K562 (cell line): Measurements from ENCODE around the gene UBE3D. TPM values are rescaled to one million over a fixed set of nuclear protein-coding genes. Genes with fewer than 3 reads are reported as not detected.

ENCODE experiments used
- ATAC-seq: fragments of 200-7000 bp; cut with Tn5 transposase; 3 replicates; pipeline ENCODE4 v1.9.1; 2020; ENCODE audit warnings: moderate library complexity
- BruUV-seq: library from RNA; stranded (reverse); fragments of 400-500 nt; replicated peaks from 2 replicates; lab custom pipeline; 2021; lab: Mats Ljungman, UMichigan
- CTCF ChIA-PET: fragments of 300-600 bp; formaldehyde crosslinking; extraction: SDS; loops from one replicate; lab custom pipeline; 2021; ENCODE audit warnings: low intra/inter-chr PET ratio; lab: Yijun Ruan, JAX
- POLR2A ChIA-PET: fragments of 300-600, 350-650 bp; sonication (Branson Sonifier 250); formaldehyde crosslinking; extraction: SDS; loops from one replicate; lab custom pipeline; 2021; ENCODE audit warnings: antibody characterized with exemption, inconsistent platforms; lab: Yijun Ruan, JAX
- DNase-seq, 4 experiments: peaks; one replicate each; pipeline versions ENCODE4 v3.0.0 to v3.0.0-alpha.2; 2011 to 2018; ENCODE audit warnings: low spot score in 3 of 4, mixed read lengths in 3 of 4; ENCODE audit errors: extremely low read depth in 1 of 4
- FAIRE-seq: peaks from 2 replicates; lab custom pipeline; 2011; peaks lifted over from hg19 to GRCh38; lab: Jason Lieb, UNC
- H2AFZ ChIP-seq: 2 replicates; pipeline ENCODE4 v1.6.0; 2011; ENCODE audit warnings: low read depth, low read length, control low read depth, inconsistent platforms
- H3K27ac ChIP-seq: fragments of 200-600 bp; 3 replicates; pipeline ENCODE4 v1.8.0; 2011; ENCODE audit warnings: low read depth, mild to moderate bottlenecking, control low read depth, inconsistent platforms, low read length, moderate library complexity, mixed read lengths; ENCODE audit errors: extremely low read depth
- H3K27me3 ChIP-seq, 2 experiments: fragments of 300-600 bp in 1 of 2; 2 replicates in 1 of 2; 3 replicates in 1 of 2; pipeline versions ENCODE4 v1.6.0 to v1.8.0; 2011; ENCODE audit warnings: inconsistent platforms in 2 of 2, low read length in 2 of 2, mild to moderate bottlenecking in 1 of 2, mixed read lengths in 1 of 2, moderate library complexity in 1 of 2; ENCODE audit not compliant: control insufficient read depth in 2 of 2, insufficient read depth in 2 of 2
- H3K36me3 ChIP-seq: fragments of 300-600 bp; 3 replicates; pipeline ENCODE4 v1.8.0; 2011; ENCODE audit warnings: mild to moderate bottlenecking, low read length, inconsistent platforms; ENCODE audit not compliant: control insufficient read depth, insufficient read depth
- H3K4me1 ChIP-seq, 2 experiments: fragments of 200-600 bp in 1 of 2; replicated peaks in 1 of 2; 2 replicates in 1 of 2; 3 replicates in 1 of 2; pipeline versions ENCODE4 v1.5.1 to v1.8.0; 2011; ENCODE audit warnings: inconsistent platforms in 2 of 2, low read length in 2 of 2, mild to moderate bottlenecking in 1 of 2, mixed read lengths in 1 of 2, moderate library complexity in 1 of 2; ENCODE audit not compliant: control insufficient read depth in 2 of 2, insufficient read depth in 2 of 2
- H3K4me2 ChIP-seq: 2 replicates; pipeline ENCODE4 v1.6.1; 2011; ENCODE audit warnings: low read length, control low read depth, inconsistent platforms, mixed read lengths; ENCODE audit not compliant: insufficient read depth
- H3K4me3 ChIP-seq: fragments of 200-600 bp; sonication (generic), shearing (Covaris generic); 2 replicates; pipeline ENCODE4 v1.5.1; 2016; ENCODE audit warnings: control low read depth, inconsistent platforms
- H3K79me2 ChIP-seq: fragments of 200-600 bp; 3 replicates; pipeline ENCODE4 v1.8.0; 2011; ENCODE audit warnings: low read length, inconsistent platforms; ENCODE audit not compliant: control insufficient read depth, insufficient read depth
- H3K9ac ChIP-seq, 2 experiments: 2 replicates each; pipeline versions ENCODE4 v1.6.0 to v1.6.1; 2011; ENCODE audit warnings: low read depth in 2 of 2, low read length in 2 of 2, control low read depth in 1 of 2, inconsistent platforms in 1 of 2, mild to moderate bottlenecking in 1 of 2, mixed read lengths in 1 of 2; ENCODE audit not compliant: insufficient read depth in 1 of 2
- H3K9me1 ChIP-seq: one replicate; pipeline ENCODE4 v1.6.0; 2011; ENCODE audit warnings: inconsistent platforms, mild to moderate bottlenecking, low read length, moderate library complexity; ENCODE audit not compliant: control insufficient read depth, insufficient read depth
- H3K9me3 ChIP-seq: replicated peaks from 2 replicates; pipeline ENCODE4 v1.5.1; 2011; ENCODE audit warnings: low read depth, low read length, inconsistent platforms; ENCODE audit not compliant: control insufficient read depth, insufficient read depth
- H4K20me1 ChIP-seq: replicated peaks from 2 replicates; pipeline ENCODE4 v1.6.1; 2011; ENCODE audit warnings: low read length, inconsistent platforms, mixed read lengths; ENCODE audit not compliant: control insufficient read depth, insufficient read depth
- HMGXB4 ChIP-seq: sonication (generic); formaldehyde crosslinking; IDR thresholded peaks from 2 replicates; pipeline ENCODE4 v1.8.1; 2023; ENCODE audit warnings: mild to moderate bottlenecking, missing genetic modification reagents
- PKNOX1 ChIP-seq: fragments of 450-650 bp; IDR thresholded peaks from 2 replicates; pipeline ENCODE4 v1.6.1; 2016
- WGBS: fragments of 100-300 bp; shearing (Covaris generic); methylation state at CpG from one replicate; pipeline ENCODE4 v1.1.6; 2016; ENCODE audit warnings: low coverage, mixed read lengths; ENCODE audit not compliant: insufficient coverage; ENCODE audit errors: missing lambda C conversion rate; 5-methylcytosine and 5-hydroxymethylcytosine counted together
- in situ Hi-C: fragments of 300-500 bp; cut with MboI; formaldehyde crosslinking; loops from 4 replicates; pipeline ENCODE4 v1.15.0; 2018; ENCODE audit warnings: inconsistent platforms, mixed read lengths
- intact Hi-C: fragments of 100-400 bp; cut with micrococcal nuclease; formaldehyde crosslinking; loops from 2 replicates; pipeline ENCODE4 v1.14.2; 2022
- polyA plus RNA-seq, 8 experiments: library from polyadenylated mRNA; depleted of rRNA in 4 of 8; stranded (reverse) in 5 of 8; unstranded in 3 of 8; fragments of >200 nt; fragmentation: Nextera tagmentation in 2 of 8; fragmentation: Illumina TruSeq in 1 of 8; extraction: Ambion mirVana in 2 of 8; extraction: Trizol in 1 of 8; gene quantifications; 2 replicates each; pipeline versions ENCODE4 v1.2.1 to v1.2.3, GENCODE V29; 2011 to 2014; ENCODE audit warnings: inconsistent platforms in 1 of 8, missing spikeins in 1 of 8
- total RNA-seq, 7 experiments: library from RNA; depleted of rRNA in 6 of 7; stranded (reverse); fragments of >200 nt in 6 of 7; fragmentation: Illumina TruSeq in 2 of 7; extraction: Trizol in 2 of 7; gene quantifications; 2 replicates each; pipeline versions ENCODE4 v1.2.1 to v1.2.3, GENCODE V29; 2011 to 2021; ENCODE audit warnings: low replicate concordance in 1 of 7

UBE3D gene
- total and polyA plus RNA-seq, 9 of the 15 experiments (the other 6 are each of a cell fraction or from before 2014, with no cell fraction given): 9.4 to 17.6 (median 11.9) TPM

- TF ChIP-seq PKNOX1: peak; percentile 16; the same call in 1 of the 2 replicates
These were observed 21.4 kb downstream of the UBE3D start (continued) for GRCh38 chr6:83044091-83044768.

GRCh38 chr6:83042467-83043053, 23.1 kb downstream of the UBE3D start:
- H3K4me2 ChIP-seq: no peak overlapping the region
- no peak overlapping the region for H3K27ac ChIP-seq
- peaks cover 9% of the 10 kb centered on the region; the same call in 1 of the 3 replicates for H3K36me3 ChIP-seq
- H4K20me1 ChIP-seq: no peaks in the 10 kb centered on the region
- H2AFZ ChIP-seq: no peak overlapping the region
- H3K9me3 ChIP-seq: no peaks in the 10 kb centered on the region
- no peak overlapping the region for H3K4me3 ChIP-seq
- FAIRE-seq (no peak), ATAC-seq (no peak), DNase-seq (no peak)
- in situ Hi-C loops: no loop called here
- intact Hi-C loops: no loop called here
- no peaks in the 10 kb centered on the region for H3K9me1 ChIP-seq
- H3K4me1 ChIP-seq: no peaks in the 10 kb centered on the region; a peak in 1 of 5 replicates
- H3K79me2 ChIP-seq: no peaks in the 10 kb centered on the region
- no peak overlapping the region for H3K9ac ChIP-seq
- H3K27me3 ChIP-seq: no peaks in the 10 kb centered on the region
- POLR2A ChIA-PET: no interaction called here
- no TSS peak for BruUV-seq
- CTCF ChIA-PET: no interaction called here
- no peak for TF ChIP-seq HMGXB4 (CRISPR knock-in tag)
- 83% methylated on average over 4 of the region's 4 CpGs for WGBS
